Smooth muscle cell (in vitro differentiated cells): ENCODE measurements around the gene ERBB4. TPM values are rescaled to one million over a fixed set of nuclear protein-coding genes. Genes with fewer than 3 reads are reported as not detected.

Experiments
- DNase-seq: peaks from one replicate; lab custom pipeline; 2025; ENCODE audit not compliant: unreplicated experiment; lab: John Stamatoyannopoulos, UW
- H2AFZ ChIP-seq: fragments of 200-600 bp; sonication (generic); 2 replicates; pipeline ENCODE4 v1.6.0; 2016; ENCODE audit warnings: antibody characterized with exemption, low read depth, mild to moderate bottlenecking
- H3F3A ChIP-seq: fragments of 200-600 bp; sonication (generic); 2 replicates; pipeline ENCODE4 v1.6.0; 2017; ENCODE audit warnings: antibody characterized with exemption, low read depth
- H3K27ac ChIP-seq: fragments of 200-600 bp; sonication (generic); 2 replicates; pipeline ENCODE4 v1.5.1; 2016; ENCODE audit warnings: low read depth, mild to moderate bottlenecking
- H3K27me3 ChIP-seq: fragments of 200-600 bp; sonication (generic); 2 replicates; pipeline ENCODE4 v1.6.1; 2016; ENCODE audit warnings: low read depth, mild to moderate bottlenecking
- H3K36me3 ChIP-seq: fragments of 200-600 bp; sonication (generic); 2 replicates; pipeline ENCODE4 v1.5.1; 2016; ENCODE audit warnings: low read depth
- H3K4me1 ChIP-seq: fragments of 200-600 bp; sonication (generic); 2 replicates; pipeline ENCODE4 v1.5.1; 2016; ENCODE audit warnings: low read depth
- H3K4me2 ChIP-seq: fragments of 200-600 bp; sonication (generic); 2 replicates; pipeline ENCODE4 v1.6.0; 2016; ENCODE audit warnings: mild to moderate bottlenecking
- H3K4me3 ChIP-seq: fragments of 200-600 bp; sonication (generic); 2 replicates; pipeline ENCODE4 v1.5.1; 2016; ENCODE audit warnings: mild to moderate bottlenecking
- H3K79me2 ChIP-seq: fragments of 200-600 bp; sonication (generic); 2 replicates; pipeline ENCODE4 v1.6.0; 2016; ENCODE audit warnings: low read depth, mild to moderate bottlenecking
- H3K9ac ChIP-seq: fragments of 200-600 bp; sonication (generic); 2 replicates; pipeline ENCODE4 v1.6.0; 2016; ENCODE audit warnings: low read depth
- H3K9me3 ChIP-seq: fragments of 200-600 bp; sonication (generic); replicated peaks from 2 replicates; pipeline ENCODE4 v1.5.1; 2016; ENCODE audit warnings: low read depth
- H4K20me1 ChIP-seq: fragments of 200-600 bp; sonication (generic); 2 replicates; pipeline ENCODE4 v1.6.0; 2016; ENCODE audit warnings: low read depth
- CTCF ChIP-seq: fragments of 200-600 bp; sonication (generic); IDR thresholded peaks from 2 replicates; pipeline ENCODE4 v1.5.1; 2017; ENCODE audit warnings: borderline replicate concordance, mild to moderate bottlenecking, antibody characterized with exemption; ENCODE audit not compliant: insufficient read depth, poor library complexity, severe bottlenecking
- WGBS: methylation state at CpG from one replicate; pipeline ENCODE4 v1.1.7; 2016; ENCODE audit warnings: low lambda C conversion rate; 5-methylcytosine and 5-hydroxymethylcytosine counted together
- polyA plus RNA-seq: library from polyadenylated mRNA; unstranded; fragments of >200 nt; fragmentation: Nextera tagmentation; extraction: Ambion mirVana; gene quantifications from 2 replicates; pipeline ENCODE4 v1.2.1, GENCODE V29; 2016
- total RNA-seq: library from RNA; depleted of rRNA; stranded (reverse); fragments of >200 nt; gene quantifications from 2 replicates; pipeline ENCODE4 v1.2.3, GENCODE V29; 2014

The ERBB4 gene
- total and polyA plus RNA-seq, 2 experiments from 2014 or later = 0.67 TPM; not detected in 1

GRCh38 chr2:212089873-212090272 lies 448.7 kb downstream of the ERBB4 start:
- no peaks in the 10 kb centered on the region for H3F3A ChIP-seq
- H3K27me3 ChIP-seq = no peaks in the 10 kb centered on the region
- H3K4me1 ChIP-seq = no peaks in the 10 kb centered on the region
- WGBS = 32% methylated on average over 1 of the region's 1 CpG
- no peaks in the 10 kb centered on the region for H3K36me3 ChIP-seq
- H3K79me2 ChIP-seq = no peaks in the 10 kb centered on the region
- H3K4me2 ChIP-seq = no peak overlapping the region
- TF ChIP-seq CTCF = no peak
- H2AFZ ChIP-seq = no peak overlapping the region
- H3K27ac ChIP-seq = no peak overlapping the region
- no peak overlapping the region for H3K4me3 ChIP-seq
- H4K20me1 ChIP-seq = no peaks in the 10 kb centered on the region
- H3K9me3 ChIP-seq = no peaks in the 10 kb centered on the region
- H3K9ac ChIP-seq = no peak overlapping the region
- DNase-seq = no peak

- H3K27ac ChIP-seq = no peak overlapping the region
- no peak for DNase-seq
- no peak overlapping the region for H3K4me2 ChIP-seq
- no peaks in the 10 kb centered on the region for H4K20me1 ChIP-seq
- no peaks in the 10 kb centered on the region for H3K27me3 ChIP-seq
- no peaks in the 10 kb centered on the region for H3F3A ChIP-seq
- H3K4me1 ChIP-seq = no peaks in the 10 kb centered on the region
- TF ChIP-seq CTCF = no peak
- H3K36me3 ChIP-seq = no peaks in the 10 kb centered on the region
- 61% methylated on average over 1 of the region's 1 CpG for WGBS
- H3K9me3 ChIP-seq = no peaks in the 10 kb centered on the region
- no peak overlapping the region for H3K4me3 ChIP-seq
- no peaks in the 10 kb centered on the region for H3K79me2 ChIP-seq
- no peak overlapping the region for H3K9ac ChIP-seq
- H2AFZ ChIP-seq = no peak overlapping the region
Measured at GRCh38 chr2:212088353-212088752, 450.2 kb downstream of the ERBB4 start.

- H3F3A ChIP-seq = no peaks in the 10 kb centered on the region
- 96% methylated on average over 4 of the region's 4 CpGs for WGBS
- no peak overlapping the region for H3K4me3 ChIP-seq
- no peaks in the 10 kb centered on the region for H4K20me1 ChIP-seq
- no peak overlapping the region for H2AFZ ChIP-seq
- H3K4me1 ChIP-seq = no peaks in the 10 kb centered on the region
- H3K9ac ChIP-seq = no peak overlapping the region
- H3K27ac ChIP-seq = no peak overlapping the region
- no peaks in the 10 kb centered on the region for H3K79me2 ChIP-seq
- H3K9me3 ChIP-seq = no peaks in the 10 kb centered on the region
- H3K36me3 ChIP-seq = no peaks in the 10 kb centered on the region
- no peak for DNase-seq
- no peak for TF ChIP-seq CTCF
- H3K27me3 ChIP-seq = peaks cover 7% of the 10 kb centered on the region
- H3K4me2 ChIP-seq = no peak overlapping the region
Measured at GRCh38 chr2:212083492-212083891, 455.1 kb downstream of the ERBB4 start.

GRCh38 chr2:212078103-212078502 lies 460.5 kb downstream of the ERBB4 start:
- Histone ChIP-seq H3K9me3 (no peaks in the 10 kb centered on the region), H3K4me1 (no peaks in the 10 kb centered on the region), H3K27me3 (peaks cover 7% of the 10 kb centered on the region), H2AFZ (no peak overlapping the region), H3K4me2 (no peak overlapping the region), H3K36me3 (no peaks in the 10 kb centered on the region), H3K79me2 (no peaks in the 10 kb centered on the region), H3F3A (no peaks in the 10 kb centered on the region), H4K20me1 (no peaks in the 10 kb centered on the region), H3K4me3 (no peak overlapping the region), H3K9ac (no peak overlapping the region), H3K27ac (no peak overlapping the region)
- DNase-seq = no peak
- no peak for TF ChIP-seq CTCF
- 93% methylated on average over 4 of the region's 4 CpGs for WGBS
